Ovary (tissue), 3 donors: ENCODE measurements around the gene HTR3D.

Source experiments
- CTCF ChIP-seq, 3 donors: fragments of 450-650 bp in 2 of 3; fragments of 200-600 bp in 1 of 3; IDR thresholded peaks; one replicate each; pipeline versions ENCODE4 v1.5.1 to v1.8.0; 2016 to 2022; ENCODE audit warnings: antibody characterized with exemption in 3 of 3, mild to moderate bottlenecking in 1 of 3
- EP300 ChIP-seq: sonication (generic); formaldehyde crosslinking; IDR thresholded peaks from one replicate; pipeline ENCODE4 v1.6.1; 2017; ENCODE audit warnings: antibody characterized with exemption
- POLR2A ChIP-seq: fragments of 450-650 bp; IDR thresholded peaks from one replicate; pipeline ENCODE4 v1.6.1; 2017; ENCODE audit warnings: antibody characterized with exemption, mild to moderate bottlenecking, moderate library complexity
- donor health status: DM: no; HTN: no; CAD: no.

GRCh38 chr3:184073621-184074020, 42.1 kb downstream of the HTR3D start:
- TF ChIP-seq POLR2A: no peak
- TF ChIP-seq CTCF (IDR thresholded peaks at IDR 0.05): no peak
- no peak for TF ChIP-seq EP300
